NCI-H187 treated with DMSO at 0.1 percent for 48 hours (cell line): ENCODE data around the gene CCNYL1.
"Not testable (repeated sequence)": the region's sequence is repeated elsewhere in the genome, so short reads cannot be mapped to it uniquely, and the experiment has no call there.

Source experiments
- DNase-seq: peaks from one replicate; lab custom pipeline; 2025; lab: John Stamatoyannopoulos, UW

Gene CCNYL1

DNA sequence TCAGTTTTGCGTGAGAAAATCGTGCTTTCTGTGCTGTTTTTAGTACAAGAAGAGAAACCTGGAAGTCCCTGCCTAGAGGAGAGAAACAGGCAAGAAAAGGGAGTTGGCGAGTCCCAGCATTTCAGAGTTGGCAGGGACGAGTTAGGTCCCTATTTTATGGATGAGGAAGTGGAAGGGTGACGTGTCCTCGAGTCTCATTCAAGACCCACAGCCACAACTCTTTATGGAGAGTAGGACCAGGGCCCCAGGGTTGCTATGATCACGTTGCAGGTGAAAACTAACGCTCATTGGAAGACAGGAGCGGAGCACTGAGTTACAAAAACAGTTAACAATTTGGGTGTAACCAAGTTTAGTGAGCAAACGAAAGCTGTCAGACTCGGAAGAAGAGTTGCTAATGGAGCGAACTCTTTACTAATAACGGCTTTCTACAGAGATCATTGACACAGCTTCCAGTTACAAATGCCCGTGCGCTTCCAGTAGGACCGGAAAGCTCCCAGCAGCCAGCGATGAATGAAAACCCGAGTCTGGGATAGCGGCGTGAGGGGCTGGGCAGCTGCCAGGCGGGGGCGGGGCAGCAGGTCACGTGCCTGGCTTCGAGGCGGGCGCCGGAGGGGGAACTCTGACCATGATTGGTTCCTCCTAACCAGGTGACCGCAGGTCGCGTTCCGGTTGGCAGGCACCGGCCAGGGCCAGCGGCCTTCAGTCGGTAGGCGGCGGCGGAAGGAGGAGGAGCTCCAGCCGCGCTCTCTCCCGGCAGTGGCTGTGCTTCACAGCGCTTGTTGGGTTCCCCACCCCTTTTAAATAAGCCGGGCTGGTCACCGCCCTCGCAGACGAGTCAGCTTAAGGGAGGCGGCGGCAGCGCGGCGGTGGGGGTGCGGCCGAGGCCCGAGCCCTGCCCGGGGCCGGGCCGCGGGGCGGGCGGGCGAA lies at the start of gene CCNYL1:
CCNYL1 (plus strand) TSS at position 827 of the 927 bp plus-strand sequence. CDS start 257 bp downstream, outside the sequence.
- peak; percentile 79 for DNase-seq

- DNase-seq: no peak
Observed at GRCh38 chr2:207662203-207662602, 49.2 kb upstream of the CCNYL1 start.

DNA sequence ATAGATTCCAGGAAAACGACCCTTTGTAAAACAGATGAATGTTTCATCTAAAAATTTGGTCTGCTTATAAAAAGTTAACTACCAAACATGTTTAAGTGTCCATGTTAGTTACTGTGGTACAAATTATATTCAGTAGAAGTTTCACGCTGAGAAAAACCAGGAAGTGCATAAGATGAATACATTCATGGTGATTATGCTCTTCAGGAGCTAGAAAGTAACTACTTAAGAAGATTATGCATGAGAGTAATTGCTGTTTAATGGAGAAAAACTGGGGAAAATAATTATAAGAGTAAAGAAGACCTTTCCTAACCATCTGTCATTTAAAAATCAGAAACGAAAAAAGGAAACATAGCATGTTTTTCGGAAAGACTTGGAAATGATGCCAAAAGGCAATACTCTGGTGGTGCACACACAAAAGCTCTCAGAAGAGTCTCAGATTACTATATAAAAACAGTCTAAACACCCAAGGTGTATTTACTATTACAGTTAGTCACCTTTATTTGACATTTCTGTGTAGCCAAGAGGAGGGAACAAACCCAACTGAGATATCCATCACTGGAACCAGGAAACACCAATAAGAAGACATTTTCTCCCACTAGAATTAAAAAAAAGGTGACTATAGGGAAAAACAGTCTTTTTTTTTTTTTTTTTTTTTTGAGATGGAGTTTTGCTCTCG lies 47.4 kb upstream of the CCNYL1 start:
- DNase-seq: no peak

GRCh38 chr2:207670887-207671286 lies 40.6 kb upstream of the CCNYL1 start:
- DNase-seq: no peak

DNA sequence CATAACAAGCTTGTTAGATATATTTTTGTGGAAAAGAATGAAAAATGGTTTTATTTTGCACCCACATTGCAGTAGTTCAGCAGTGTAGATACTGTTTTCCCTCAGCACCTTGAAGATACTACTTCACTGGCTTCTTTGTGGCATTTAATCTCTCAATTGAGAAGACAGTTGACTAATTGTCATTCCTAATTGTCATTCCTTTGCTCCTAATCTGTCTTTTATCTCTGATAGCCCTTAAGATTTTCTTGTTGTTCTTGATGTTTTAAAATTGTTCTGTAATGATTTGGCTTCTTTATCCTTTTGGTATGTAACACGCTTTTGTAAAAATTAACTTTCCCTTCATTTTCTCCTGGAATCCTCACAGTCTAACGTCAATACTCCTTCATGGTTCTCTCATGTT lies 38.0 kb upstream of the CCNYL1 start:
- DNase-seq: no peak

GRCh38 chr2:207674266-207674774 lies 37.1 kb upstream of the CCNYL1 start:
- no peak for DNase-seq

- DNase-seq: no peak
Observed at GRCh38 chr2:207674826-207675225, 36.6 kb upstream of the CCNYL1 start.

GRCh38 chr2:207676827-207677354 lies 34.5 kb upstream of the CCNYL1 start:
- no peak for DNase-seq

- DNase-seq: no peak
Observed at GRCh38 chr2:207681431-207681830, 30.0 kb upstream of the CCNYL1 start.

- no peak for DNase-seq
Observed at GRCh38 chr2:207682557-207682956, 28.9 kb upstream of the CCNYL1 start.

DNA sequence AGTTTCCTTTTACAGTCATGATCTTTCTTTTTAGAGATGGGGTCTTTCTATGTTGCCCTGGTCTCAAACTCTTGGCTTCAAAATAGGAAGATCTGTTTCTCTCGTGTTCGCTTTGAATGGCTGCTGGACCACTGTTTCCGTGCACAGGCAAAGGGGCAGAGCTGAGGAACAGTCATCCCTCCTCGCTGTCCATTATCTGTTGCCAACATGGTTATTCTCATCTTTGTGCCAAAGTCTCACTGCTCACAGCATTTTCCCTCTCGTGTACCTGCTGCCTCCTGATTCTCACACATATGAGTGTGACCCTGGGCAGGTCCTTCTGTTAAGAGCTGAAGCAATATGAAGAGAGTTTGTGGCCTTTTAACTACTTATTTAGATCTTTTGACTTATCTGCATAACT lies 28.0 kb upstream of the CCNYL1 start:
- no peak for DNase-seq

DNA sequence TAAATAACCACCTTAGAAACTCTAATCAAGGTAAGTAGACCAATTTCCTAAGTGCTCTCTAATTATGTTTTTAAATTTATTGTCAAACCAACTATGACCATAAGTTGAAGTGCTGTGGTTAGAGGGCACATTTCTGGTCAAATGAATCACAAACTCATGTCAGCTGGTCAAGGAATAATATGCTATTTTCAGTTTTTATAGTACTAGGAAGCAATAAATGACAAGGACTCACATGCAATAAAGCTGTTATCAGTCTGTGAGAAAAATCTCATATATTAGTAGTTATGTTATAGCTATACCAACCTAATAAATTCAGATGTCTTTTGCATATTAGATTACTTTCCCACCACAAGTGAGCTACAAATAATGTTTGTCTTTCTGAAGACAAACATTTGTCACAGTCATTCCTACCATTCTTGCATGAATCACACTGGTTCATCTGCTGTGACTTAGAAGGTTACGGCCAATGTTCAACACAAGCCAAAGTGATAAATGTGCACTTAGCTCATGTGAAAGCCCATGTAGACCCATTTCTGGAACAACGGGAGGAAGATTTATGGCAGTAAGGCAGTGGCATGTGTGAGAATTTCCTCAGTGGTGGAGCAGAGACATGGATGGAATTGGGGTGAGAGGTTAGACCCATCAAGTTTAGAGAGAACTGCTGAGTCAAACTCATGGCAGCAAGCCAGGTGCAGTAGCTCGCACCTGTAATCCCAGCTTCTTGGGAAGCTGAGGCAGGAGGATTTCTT lies 27.4 kb upstream of the CCNYL1 start:
- DNase-seq: no peak

DNA sequence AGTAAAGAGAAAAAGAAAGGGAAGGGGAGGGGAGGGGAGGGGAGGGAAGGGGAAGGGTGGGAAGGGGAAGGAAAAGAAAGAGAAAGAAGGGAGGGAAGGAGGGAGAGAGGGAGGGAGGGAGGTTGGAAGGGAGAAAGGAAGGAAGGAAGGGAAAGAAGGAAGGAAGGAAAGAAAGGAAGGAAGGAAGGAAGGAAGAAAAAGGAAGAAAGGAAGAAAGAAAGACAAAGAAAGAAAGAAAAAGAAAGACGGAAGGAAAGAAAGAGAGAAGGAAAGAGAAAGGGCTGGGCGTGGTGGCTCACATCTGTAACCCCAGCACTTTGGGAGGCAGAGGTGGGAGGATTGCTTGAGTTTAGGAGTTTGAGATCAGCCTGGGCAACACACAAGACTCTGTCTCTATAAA lies 24.6 kb upstream of the CCNYL1 start:
- DNase-seq: no peak

- DNase-seq: no peak
Observed at GRCh38 chr2:207688597-207688996, 22.8 kb upstream of the CCNYL1 start.

- DNase-seq: not testable (repeated sequence)
Observed at GRCh38 chr2:207690845-207691461, 20.5 kb upstream of the CCNYL1 start.

DNA sequence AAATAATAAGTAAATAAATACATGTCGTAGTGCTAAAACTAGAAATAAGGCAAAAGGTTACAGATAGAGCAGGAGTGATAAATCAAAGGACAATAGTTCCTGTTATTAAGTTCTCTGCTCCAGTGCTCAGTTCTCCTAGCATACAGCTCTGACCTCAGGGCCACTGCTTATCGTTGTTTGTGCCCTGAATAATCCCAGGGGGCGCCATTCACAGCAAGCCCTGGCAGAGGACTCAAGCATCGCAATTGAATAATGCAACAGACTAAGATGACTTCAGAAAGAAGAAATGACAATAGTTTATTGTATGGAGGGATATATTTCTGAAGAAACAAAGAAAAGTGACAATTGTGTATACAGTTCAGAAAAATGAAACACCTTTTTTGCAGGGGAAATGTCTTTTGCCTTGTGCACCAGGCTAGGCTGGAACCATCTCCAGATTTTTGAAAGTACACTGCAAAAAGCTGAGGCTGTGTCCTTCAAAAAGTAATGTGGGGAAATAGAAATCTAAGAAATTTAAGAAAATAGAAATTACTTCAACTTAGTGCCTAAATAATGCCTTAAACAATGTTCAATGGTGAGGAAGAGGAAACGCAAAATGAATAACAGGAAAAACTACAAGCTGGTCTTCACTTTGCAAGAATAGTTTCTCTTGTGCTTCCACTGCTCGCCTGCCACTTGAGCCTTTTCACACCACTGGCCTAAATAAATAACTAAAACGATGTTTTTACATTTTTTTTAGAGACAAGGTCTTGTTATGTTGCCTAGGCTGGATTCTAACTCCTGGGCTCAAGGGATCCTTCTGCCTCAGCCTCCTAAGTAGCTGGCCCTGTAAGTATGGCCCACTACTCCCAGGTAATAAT lies 19.0 kb upstream of the CCNYL1 start:
- no peak for DNase-seq

DNA sequence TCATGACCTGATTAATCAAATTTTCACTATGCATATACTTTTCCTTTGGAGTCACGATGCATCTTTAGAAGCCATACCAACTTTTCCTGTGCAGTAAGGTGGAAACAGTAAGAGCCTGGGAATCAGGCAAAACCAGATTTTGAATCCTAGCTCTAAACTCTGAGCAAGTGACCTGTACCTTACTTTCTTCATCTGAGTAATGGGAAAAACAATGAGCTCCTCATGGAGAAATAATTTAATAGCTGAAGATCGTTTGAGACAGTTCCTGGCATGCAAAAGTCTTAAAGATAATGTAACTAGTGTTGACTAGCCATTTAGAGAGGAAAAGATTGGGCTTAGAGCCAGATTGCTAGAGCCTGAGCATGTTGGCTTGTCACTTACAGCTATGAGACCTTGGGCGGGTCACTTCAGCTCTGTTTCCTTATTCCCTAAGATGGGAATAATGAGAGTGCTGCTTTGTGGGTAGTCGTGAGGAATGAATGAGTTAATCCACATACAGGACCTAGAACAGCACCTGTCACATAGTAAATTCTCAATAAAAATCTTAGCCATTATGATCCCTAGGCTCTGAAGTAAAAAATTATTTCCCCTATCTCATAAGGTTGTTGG lies 17.7 kb upstream of the CCNYL1 start:
- no peak for DNase-seq

GRCh38 chr2:207694811-207695281 lies 16.6 kb upstream of the CCNYL1 start:
- no peak for DNase-seq

DNA sequence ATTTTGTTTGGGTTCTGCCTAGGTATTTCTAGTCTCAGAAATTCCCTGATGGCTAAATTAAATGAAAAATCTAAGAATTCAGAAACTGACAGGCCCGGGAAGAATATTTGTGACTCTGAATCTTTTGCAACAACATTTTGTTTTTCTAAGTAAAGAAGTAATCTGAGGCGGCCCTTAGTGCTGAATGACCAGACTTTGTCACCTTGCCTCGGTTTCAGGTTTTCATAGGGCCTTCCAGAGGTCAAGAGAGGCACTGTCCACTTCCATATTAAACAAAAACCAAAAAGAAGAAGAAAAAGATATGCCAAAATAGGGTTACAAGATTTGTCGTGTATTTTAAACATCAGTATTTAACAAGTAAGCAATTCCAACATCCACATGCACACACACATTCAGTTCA lies 16.1 kb upstream of the CCNYL1 start:
- no peak for DNase-seq

GRCh38 chr2:207696911-207697310 lies 14.5 kb upstream of the CCNYL1 start:
- DNase-seq: not testable (repeated sequence)
